GM12878 (cell line): ENCODE results near the gene C2. TPM values are rescaled to one million over a fixed set of nuclear protein-coding genes. Genes with fewer than 3 reads are reported as not detected.

Source experiments
- ATF7 ChIP-seq: fragments of 450-650 bp; IDR thresholded peaks from 2 replicates; pipeline ENCODE4 v1.6.1; 2016; ENCODE audit warnings: low read depth, mild to moderate bottlenecking
- CBX3 ChIP-seq: fragments of 200-600 bp; sonication (generic); IDR thresholded peaks from 2 replicates; pipeline ENCODE4 v1.6.1; 2016; ENCODE audit warnings: low read depth, borderline replicate concordance
- CHD1 ChIP-seq: IDR thresholded peaks from 2 replicates; pipeline ENCODE4 v1.6.1; 2012; ENCODE audit warnings: low read depth, low read length, improper control_type of control experiment
- CREB1 ChIP-seq: IDR thresholded peaks from 2 replicates; pipeline ENCODE4 v1.6.1; 2012; ENCODE audit warnings: low read depth, mild to moderate bottlenecking, inconsistent platforms
- CUX1 ChIP-seq: IDR thresholded peaks from 2 replicates; pipeline ENCODE4 v1.6.1; 2012; ENCODE audit warnings: improper control_type of control experiment, low read depth, low read length; ENCODE audit not compliant: insufficient replicate concordance
- EP300 ChIP-seq, 2 experiments: fragments of 150-350 bp in 1 of 2; IDR thresholded peaks; 2 replicates each; pipeline ENCODE4 v1.6.1; 2011 to 2012; ENCODE audit warnings: low read depth in 2 of 2, low read length in 2 of 2, borderline replicate concordance in 1 of 2, improper control_type of control experiment in 1 of 2, inconsistent platforms in 1 of 2; ENCODE audit not compliant: control insufficient read depth in 1 of 2
- ESRRA ChIP-seq: IDR thresholded peaks from 2 replicates; pipeline ENCODE4 v1.6.1; 2012; ENCODE audit warnings: mild to moderate bottlenecking, low read length, improper control_type of control experiment
- HSF1 ChIP-seq: fragments of 150-350 bp; IDR thresholded peaks from 2 replicates; pipeline ENCODE4 v1.6.1; 2014; ENCODE audit warnings: mild to moderate bottlenecking, low read depth, low read length
- MEF2A ChIP-seq: IDR thresholded peaks from 2 replicates; pipeline ENCODE4 v1.6.1; 2011; ENCODE audit warnings: low read depth, mild to moderate bottlenecking, low read length, moderate library complexity; ENCODE audit not compliant: insufficient read depth
- MYC ChIP-seq: IDR thresholded peaks from 2 replicates; pipeline ENCODE4 v1.6.1; 2011; ENCODE audit warnings: mild to moderate bottlenecking, low read length, moderate library complexity, inconsistent platforms; ENCODE audit not compliant: insufficient read depth, insufficient replicate concordance, insufficient read length, severe bottlenecking
- NBN ChIP-seq: fragments of 450-650 bp; IDR thresholded peaks from 2 replicates; pipeline ENCODE4 v1.6.1; 2016
- NRF1 ChIP-seq: conservative IDR thresholded peaks from 2 replicates; pipeline ENCODE4 v1.6.1; 2011; ENCODE audit warnings: mild to moderate bottlenecking, low read depth, low read length, improper control_type of control experiment
- POLR2AphosphoS5 ChIP-seq: IDR thresholded peaks from 2 replicates; pipeline ENCODE4 v1.6.1; 2011; ENCODE audit warnings: mild to moderate bottlenecking, low read length, inconsistent platforms
- SMAD5 ChIP-seq: IDR thresholded peaks from 2 replicates; pipeline ENCODE4 v1.6.1; 2016; ENCODE audit warnings: antibody characterized with exemption, low read depth
- ZBTB11 ChIP-seq: fragments of 450-650 bp; formaldehyde crosslinking; IDR thresholded peaks from 2 replicates; pipeline ENCODE4 v1.5.0; 2022; ENCODE audit warnings: mild to moderate bottlenecking, missing genetic modification characterization
- ZNF274 ChIP-seq: IDR thresholded peaks from one replicate; pipeline ENCODE4 v1.8.0; 2011; ENCODE audit not compliant: insufficient read length, insufficient read depth
- ZNF384 ChIP-seq: IDR thresholded peaks from 2 replicates; pipeline ENCODE4 v1.6.1; 2012; ENCODE audit warnings: low read depth, mild to moderate bottlenecking, low read length, improper control_type of control experiment, borderline replicate concordance
- polyA plus RNA-seq, 11 experiments: library from polyadenylated mRNA; depleted of rRNA in 4 of 11; unstranded in 6 of 11; stranded (reverse) in 5 of 11; fragments of >200 nt; fragmentation: Nextera tagmentation in 4 of 11; fragmentation: Illumina TruSeq in 1 of 11; extraction: Ambion mirVana in 4 of 11; extraction: Trizol in 1 of 11; gene quantifications; 1 replicate in 1 of 11; 2 replicates in 10 of 11; pipeline versions ENCODE4 v1.2.1 to v1.2.3, GENCODE V29; 2011 to 2016; ENCODE audit warnings: inconsistent platforms in 2 of 11, missing spikeins in 2 of 11, low read depth in 1 of 11
- total RNA-seq, 4 experiments: library from RNA; depleted of rRNA in 3 of 4; stranded (reverse); fragments of >200 nt in 3 of 4; fragmentation: Illumina TruSeq in 1 of 4; extraction: Trizol in 1 of 4; gene quantifications; 2 replicates each; pipeline versions ENCODE4 v1.2.1 to v1.2.3, GENCODE V29; 2013 to 2021

C2 gene
- total and polyA plus RNA-seq, 10 of the 15 experiments (the other 5 are each of a cell fraction or from before 2014, with no cell fraction given) = 0.06 to 0.97 (median 0.21) TPM; not detected in 5

- no peak for TF ChIP-seq ZBTB11
- TF ChIP-seq ZNF274 = no peak
- no peak for TF ChIP-seq HSF1
- TF ChIP-seq EP300 (IDR thresholded peaks at IDR 0.05; ENCODE audit: borderline replicate concordance in 1 of 2, control insufficient read depth in 1 of 2, low read depth in 2 of 2, low read length in 2 of 2) = no peak
- TF ChIP-seq NBN = no peak; the same call in 1 of the 2 replicates
- no peak for TF ChIP-seq CBX3
- TF ChIP-seq MEF2A = no peak
- peak; percentile 57 for TF ChIP-seq MYC
- TF ChIP-seq POLR2AphosphoS5 = peak; percentile 67
- TF ChIP-seq CREB1 = no peak
- TF ChIP-seq ZNF384 = no peak
- no peak for TF ChIP-seq SMAD5
- no peak for TF ChIP-seq NRF1
- peak; percentile 100 for TF ChIP-seq ATF7
- peak; percentile 52 for TF ChIP-seq CUX1
- TF ChIP-seq CHD1 = no peak
- TF ChIP-seq ESRRA = peak; percentile 82; the same call in 1 of the 2 replicates
Observed at GRCh38 chr6:31971279-31971992, 43.9 kb downstream of the C2 start (continued).
